AML-193 (cell line): ENCODE results near the gene TJP1.
"Not testable (repeated sequence)": the region's sequence is repeated elsewhere in the genome, so short reads cannot be mapped to it uniquely, and the experiment has no call there.

Experiments used
- DNase-seq, 2 experiments: peaks; one replicate each; lab custom pipeline; 2025; lab: John Stamatoyannopoulos, UW

TJP1 gene

GRCh38 chr15:29664406-29664805 is 157.9 kb downstream of the TJP1 start:
- DNase-seq, result no peak

- DNase-seq, result not testable (repeated sequence)
Measured at GRCh38 chr15:29657476-29657817, 164.8 kb downstream of the TJP1 start.

- DNase-seq, result no peak
Measured at GRCh38 chr15:29656636-29657475, 165.4 kb downstream of the TJP1 start.

GRCh38 chr15:29652595-29652994 is 169.7 kb downstream of the TJP1 start:
- no peak for DNase-seq

- DNase-seq, result no peak
Measured at GRCh38 chr15:29651476-29652233, 170.6 kb downstream of the TJP1 start.
